GM21360 (cell line): ENCODE data around the gene IL1A.
A peak's percentile ranks its signal among the peaks of the same experiment; 100 is the strongest.
"Not testable (repeated sequence)": the region's sequence is repeated elsewhere in the genome, so short reads cannot be mapped to it uniquely, and the experiment has no call there.

ENCODE experiments used
- ATAC-seq: cut with Tn5 transposase; IDR thresholded peaks from one replicate; pipeline ENCODE4 v1.9.1; 2021; ENCODE audit warnings: mild to moderate bottlenecking, moderate library complexity; ENCODE audit not compliant: unreplicated experiment

IL1A gene

GRCh38 chr2:112784199-112785189, at the start of gene IL1A:
Gene IL1A (minus strand): TSS chr2:112784493. CDS start chr2:112783770, 723 bp downstream.
- no peak for ATAC-seq

- no peak for ATAC-seq
These were observed 49.7 kb upstream of the IL1A start for GRCh38 chr2:112833976-112834375.

- not testable (repeated sequence) for ATAC-seq
These were observed 49.3 kb upstream of the IL1A start for GRCh38 chr2:112833639-112833931.

- no peak for ATAC-seq
These were observed 48.7 kb upstream of the IL1A start for GRCh38 chr2:112832841-112833638.

- ATAC-seq, result no peak
These were observed 47.9 kb upstream of the IL1A start for GRCh38 chr2:112831946-112832840.

GRCh38 chr2:112831513-112831845, 47.2 kb upstream of the IL1A start:
- no peak for ATAC-seq

- no peak for ATAC-seq
These were observed 46.6 kb upstream of the IL1A start for GRCh38 chr2:112830682-112831512.

GRCh38 chr2:112829961-112830681, 45.8 kb upstream of the IL1A start:
- no peak for ATAC-seq

GRCh38 chr2:112829101-112829960, 45.0 kb upstream of the IL1A start:
- no peak for ATAC-seq

- no peak for ATAC-seq
These were observed 44.0 kb upstream of the IL1A start for GRCh38 chr2:112828251-112828691.

GRCh38 chr2:112827604-112828185, 43.4 kb upstream of the IL1A start:
- no peak for ATAC-seq

- ATAC-seq, result no peak
These were observed 42.7 kb upstream of the IL1A start for GRCh38 chr2:112827009-112827408.

GRCh38 chr2:112825706-112826105, 41.4 kb upstream of the IL1A start:
- no peak for ATAC-seq

- no peak for ATAC-seq
These were observed 40.4 kb upstream of the IL1A start for GRCh38 chr2:112824694-112825085.

GRCh38 chr2:112821682-112822081, 37.4 kb upstream of the IL1A start:
- no peak for ATAC-seq

GRCh38 chr2:112821142-112821541, 36.8 kb upstream of the IL1A start:
- peak; percentile 75 for ATAC-seq

- ATAC-seq, result no peak
These were observed 36.0 kb upstream of the IL1A start for GRCh38 chr2:112820343-112820742.

- ATAC-seq, result no peak
These were observed 34.8 kb upstream of the IL1A start for GRCh38 chr2:112819081-112819480.
